ENCODE data around the gene ODAD2.

The ODAD2 gene

DNA sequence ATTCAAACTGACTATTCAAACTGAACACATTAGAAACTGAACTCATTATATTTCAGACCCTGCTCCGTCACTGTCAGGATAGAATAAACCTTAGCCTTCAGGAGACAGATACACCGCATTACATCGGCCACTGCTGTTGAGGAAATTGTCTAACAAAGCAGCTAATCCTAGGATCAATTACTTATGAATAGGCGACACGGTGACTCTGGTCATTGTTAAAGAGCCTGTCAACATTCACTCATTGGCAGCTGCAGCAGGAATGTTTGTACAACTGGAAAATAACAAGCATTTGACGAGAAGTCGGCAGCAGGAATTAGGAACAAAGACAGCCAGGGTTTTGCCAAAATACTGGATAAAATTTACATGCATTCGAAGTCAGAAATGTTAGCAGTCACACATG, 141.3 kb downstream of the ODAD2 start:
- in situ Hi-C loops (cut with MboI; ENCODE audit: low sequenced_read_pairs), result no loop called here

DNA sequence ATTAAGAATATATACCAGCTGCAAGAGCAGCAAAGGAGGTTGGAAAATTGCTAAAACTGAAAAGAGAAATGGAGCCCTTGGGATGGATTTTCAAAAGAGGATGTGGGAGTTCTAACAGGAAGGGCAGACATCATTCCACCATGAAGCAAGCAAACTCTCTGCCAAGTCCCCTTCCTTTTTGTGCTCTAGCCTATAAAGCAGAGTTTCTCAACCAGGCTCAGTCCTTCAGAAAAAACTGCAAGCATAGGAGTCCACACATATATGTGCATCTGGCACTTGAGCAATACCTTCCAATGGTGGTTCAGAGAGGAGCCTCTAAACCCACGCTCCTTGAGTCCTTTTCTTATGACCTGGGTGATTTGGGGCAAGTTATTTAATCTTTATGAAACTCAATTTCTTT, 154.7 kb downstream of the ODAD2 start:
- in situ Hi-C loops (cut with MboI; ENCODE audit: low sequenced_read_pairs), result no loop called here

DNA sequence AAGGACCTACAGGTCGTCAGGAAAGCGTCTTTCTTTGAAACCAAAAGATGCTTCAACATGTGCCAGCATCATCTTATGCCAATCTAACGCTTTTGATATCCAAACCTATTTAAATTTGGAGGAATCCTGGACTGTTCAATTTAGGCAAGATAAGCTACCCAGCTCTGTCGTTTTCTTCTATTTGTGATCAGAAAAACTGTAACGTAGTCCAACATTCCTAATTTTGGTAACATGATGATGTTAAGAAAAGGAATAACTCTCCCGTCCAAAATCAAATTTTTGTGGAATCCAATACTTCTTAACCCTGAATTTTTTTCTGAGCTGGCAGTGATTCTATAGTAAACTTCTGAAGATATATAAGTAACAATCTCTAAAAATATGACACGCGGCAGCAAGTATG, 160.0 kb downstream of the ODAD2 start:
- in situ Hi-C loops (cut with MboI; ENCODE audit: low sequenced_read_pairs), result no loop called here

DNA sequence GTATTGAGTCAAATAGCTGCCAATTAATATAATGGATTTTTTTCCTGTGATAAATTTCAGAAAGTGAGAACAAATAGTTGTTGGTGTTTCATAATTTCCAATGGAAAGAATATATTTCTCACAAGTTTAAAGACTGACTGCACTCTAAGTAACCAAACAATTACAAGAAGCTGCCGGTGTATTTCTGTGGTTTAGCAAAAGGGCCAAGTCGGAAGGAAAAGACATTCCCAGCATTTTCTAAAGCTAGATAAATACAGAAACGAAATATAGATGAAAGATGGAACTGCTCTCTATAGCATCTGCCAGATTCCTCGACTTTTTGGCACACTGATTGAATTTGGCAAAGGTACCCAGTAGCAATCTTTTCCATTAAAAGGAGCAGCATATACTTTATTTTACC, 160.5 kb downstream of the ODAD2 start:
- in situ Hi-C loops (cut with MboI; ENCODE audit: low sequenced_read_pairs), result no loop called here

GRCh38 chr10:27834476-27834875, 164.4 kb downstream of the ODAD2 start:
- in situ Hi-C loops (cut with MboI; ENCODE audit: low sequenced_read_pairs), result no loop called here

GRCh38 chr10:27833792-27834191, 165.1 kb downstream of the ODAD2 start:
- in situ Hi-C loops (cut with MboI; ENCODE audit: low sequenced_read_pairs), result no loop called here

DNA sequence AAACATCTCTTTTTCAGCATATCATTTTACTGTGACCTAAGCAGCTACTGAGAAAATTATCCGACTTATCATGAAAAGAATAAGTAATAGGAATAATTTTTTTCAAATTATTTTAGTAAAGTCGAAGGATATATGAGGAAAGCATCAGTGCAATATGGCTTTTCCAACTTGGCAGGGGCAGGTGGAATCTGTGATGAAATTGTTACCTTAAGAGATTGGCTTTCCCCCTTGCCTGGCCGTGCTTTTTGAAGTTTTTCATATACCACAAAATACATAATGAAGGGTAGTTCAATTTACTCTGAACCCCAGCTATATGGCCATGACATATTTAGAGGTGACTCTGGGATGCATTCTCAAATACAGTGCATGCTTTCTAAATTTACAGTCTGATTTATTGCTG, 166.1 kb downstream of the ODAD2 start:
- in situ Hi-C loops (cut with MboI; ENCODE audit: low sequenced_read_pairs), result no loop called here

DNA sequence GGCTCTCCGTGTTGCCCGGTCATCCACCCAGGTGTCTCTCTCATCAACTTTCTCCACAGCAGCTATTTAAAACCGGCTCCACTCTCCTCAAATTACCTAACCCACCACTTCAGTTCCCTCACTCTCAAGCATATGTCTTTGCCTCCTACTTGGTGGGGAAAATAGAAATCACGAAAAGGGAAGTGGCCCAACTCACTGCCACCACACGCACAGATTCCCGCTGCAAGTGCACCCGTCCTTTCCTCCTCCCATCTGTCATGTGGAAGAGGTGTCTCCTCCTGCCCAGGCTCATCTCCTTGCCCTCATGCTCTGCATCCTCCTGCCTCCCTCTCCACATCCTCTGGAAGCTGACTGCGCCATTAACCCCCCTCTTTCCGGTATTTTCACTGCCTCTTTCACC, 172.5 kb downstream of the ODAD2 start:
- in situ Hi-C loops (cut with MboI; ENCODE audit: low sequenced_read_pairs), result no loop called here

DNA sequence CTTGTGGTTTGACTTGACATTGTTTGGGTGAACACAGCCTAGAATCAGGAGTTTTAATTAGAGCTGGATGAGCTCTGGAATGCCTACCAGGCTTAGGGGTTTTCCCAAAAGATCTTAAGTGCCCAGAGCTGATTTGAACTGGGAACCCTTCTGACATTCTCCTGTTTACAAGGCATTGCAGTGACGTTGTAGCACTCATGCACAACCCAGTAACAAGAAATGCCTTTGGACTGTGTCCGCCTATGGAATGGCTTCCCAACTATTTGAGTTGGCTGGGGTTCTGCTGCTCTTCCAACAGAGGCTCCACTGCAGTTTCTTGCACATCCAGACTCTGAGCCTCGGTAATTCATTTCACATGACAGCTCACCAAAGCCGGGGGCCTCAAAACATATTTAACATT, 176.6 kb downstream of the ODAD2 start:
- in situ Hi-C loops (cut with MboI; ENCODE audit: low sequenced_read_pairs), result no loop called here

GRCh38 chr10:27820637-27821036, 178.2 kb downstream of the ODAD2 start:
- in situ Hi-C loops (cut with MboI; ENCODE audit: low sequenced_read_pairs), result no loop called here

DNA sequence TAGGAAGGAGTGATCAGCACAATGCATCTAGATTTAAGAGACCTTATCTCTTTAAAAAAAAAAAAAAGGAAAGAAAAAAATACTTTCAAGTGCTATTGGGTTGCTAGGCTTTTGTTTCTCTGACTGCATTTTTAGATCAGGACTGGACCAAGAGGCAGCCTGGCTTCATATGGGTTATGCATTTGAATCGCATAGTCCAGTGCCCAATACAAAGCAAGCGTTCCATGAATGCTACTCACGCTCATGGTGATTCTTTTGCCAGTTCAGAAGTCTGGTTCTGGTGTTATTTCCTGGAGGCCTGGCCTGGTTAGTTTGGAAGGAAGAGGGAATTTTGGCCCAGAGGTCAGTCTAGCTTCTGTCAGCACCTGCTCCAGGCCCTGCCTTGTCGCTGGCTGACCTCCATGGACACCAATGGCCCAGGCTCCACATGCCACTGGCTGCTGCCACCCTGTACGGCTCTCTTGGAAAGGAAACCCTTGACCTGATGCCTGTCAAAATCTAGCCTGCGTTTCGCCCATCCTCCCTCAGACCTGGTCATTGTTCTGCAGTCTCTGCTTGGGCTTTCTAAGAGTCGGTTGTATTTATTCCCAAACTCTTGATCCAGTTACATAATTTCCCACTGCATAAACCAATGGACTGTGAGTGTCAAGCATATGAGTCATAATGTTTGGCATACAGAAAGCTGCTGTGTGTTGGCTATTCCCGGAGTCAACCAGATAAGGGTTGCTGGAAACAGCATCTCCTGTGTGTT, 178.9 kb downstream of the ODAD2 start:
- in situ Hi-C loops (cut with MboI; ENCODE audit: low sequenced_read_pairs), result no loop called here

DNA sequence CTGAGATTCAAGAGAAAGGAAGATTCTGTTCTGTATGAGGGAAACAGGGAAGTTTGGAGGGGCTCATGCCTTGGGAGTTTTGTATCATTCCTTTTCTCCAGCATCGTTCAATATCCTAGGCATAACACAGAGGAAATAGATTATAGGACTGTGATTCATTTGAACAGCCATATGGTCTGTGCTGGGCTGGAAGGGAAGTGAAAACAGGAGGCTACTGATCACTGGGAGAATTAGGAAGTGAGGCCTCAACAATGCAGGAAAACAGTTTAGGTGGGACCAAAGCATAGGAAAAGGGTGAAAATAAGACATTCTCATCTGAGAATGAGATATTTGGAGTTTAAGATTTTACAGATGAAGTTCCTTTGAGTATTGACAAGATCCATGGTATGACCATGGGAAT, 182.6 kb downstream of the ODAD2 start:
- in situ Hi-C loops (cut with MboI; ENCODE audit: low sequenced_read_pairs), result no loop called here

- in situ Hi-C loops (cut with MboI; ENCODE audit: low sequenced_read_pairs), result no loop called here
Observed at GRCh38 chr10:27815846-27816245, 183.0 kb downstream of the ODAD2 start.

DNA sequence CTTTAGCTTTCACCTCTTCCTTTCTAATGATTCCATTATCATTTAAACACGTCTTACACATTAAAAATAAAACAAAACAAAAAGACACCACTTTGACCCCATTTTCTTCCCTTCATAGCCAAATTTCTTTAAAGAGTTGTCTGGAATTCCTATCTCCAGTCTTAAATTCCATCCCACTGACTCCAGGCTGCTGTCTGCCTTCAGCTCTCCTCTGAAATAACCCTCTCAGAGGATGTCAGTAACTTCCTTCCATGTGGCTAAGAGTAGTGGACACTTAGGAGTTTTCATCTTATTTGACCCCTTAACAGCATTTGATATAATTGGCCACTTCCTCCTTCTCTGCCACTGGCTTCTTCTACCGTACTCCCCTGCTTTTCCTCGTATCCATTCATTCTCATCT, 183.6 kb downstream of the ODAD2 start:
- in situ Hi-C loops (cut with MboI; ENCODE audit: low sequenced_read_pairs), result no loop called here

GRCh38 chr10:27805180-27805579, 193.7 kb downstream of the ODAD2 start:
- in situ Hi-C loops (cut with MboI; ENCODE audit: low sequenced_read_pairs), result no loop called here

GRCh38 chr10:27804136-27804535, 194.7 kb downstream of the ODAD2 start:
- in situ Hi-C loops (cut with MboI; ENCODE audit: low sequenced_read_pairs), result no loop called here

- in situ Hi-C loops (cut with MboI; ENCODE audit: low sequenced_read_pairs), result no loop called here
Observed at GRCh38 chr10:27801171-27801785, 197.6 kb downstream of the ODAD2 start.

GRCh38 chr10:27799046-27799445, 199.8 kb downstream of the ODAD2 start:
- in situ Hi-C loops (cut with MboI; ENCODE audit: low sequenced_read_pairs), result no loop called here

DNA sequence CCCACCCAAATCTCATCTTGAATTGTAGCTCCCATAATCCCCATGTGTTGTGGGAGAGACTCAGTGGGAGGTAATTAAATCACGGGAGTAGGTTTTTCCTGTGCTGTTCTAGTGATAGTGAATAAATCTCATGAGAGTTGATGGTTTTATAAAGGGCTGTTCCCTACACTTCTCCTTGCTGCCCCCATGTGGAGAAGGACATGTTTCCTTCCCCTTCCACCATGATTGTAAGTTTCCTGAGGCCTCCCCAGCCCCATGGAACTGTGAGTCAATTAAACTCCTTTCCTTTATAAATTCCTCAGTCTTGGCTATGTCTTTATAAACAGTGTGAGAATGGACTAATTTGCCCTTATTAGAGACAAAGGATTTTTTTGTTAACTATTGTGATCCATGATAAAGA, 204.7 kb downstream of the ODAD2 start:
- in situ Hi-C loops (cut with MboI; ENCODE audit: low sequenced_read_pairs), result no loop called here

GRCh38 chr10:27792216-27792615, 206.7 kb downstream of the ODAD2 start:
- in situ Hi-C loops (cut with MboI; ENCODE audit: low sequenced_read_pairs), result no loop called here

DNA sequence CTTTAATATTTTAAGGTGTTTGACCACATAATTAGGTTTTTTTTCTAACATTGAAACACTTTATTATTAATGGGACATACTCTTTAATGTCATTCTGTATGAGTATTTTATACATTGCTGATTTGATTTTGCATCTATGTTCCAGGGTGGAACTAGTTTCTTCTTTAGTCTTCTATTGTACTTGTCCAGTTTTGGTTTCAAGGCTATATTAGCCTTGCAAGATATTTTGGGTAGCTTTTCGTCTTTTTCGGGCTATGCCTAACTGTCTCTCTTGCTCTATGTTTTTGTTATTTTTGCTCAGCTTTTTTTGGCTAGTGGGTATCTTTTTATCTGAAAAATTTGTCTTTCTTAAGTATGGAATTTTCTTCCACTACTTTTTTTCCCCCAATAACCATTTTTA, 214.6 kb downstream of the ODAD2 start:
- in situ Hi-C loops (cut with MboI; ENCODE audit: low sequenced_read_pairs), result no loop called here

DNA sequence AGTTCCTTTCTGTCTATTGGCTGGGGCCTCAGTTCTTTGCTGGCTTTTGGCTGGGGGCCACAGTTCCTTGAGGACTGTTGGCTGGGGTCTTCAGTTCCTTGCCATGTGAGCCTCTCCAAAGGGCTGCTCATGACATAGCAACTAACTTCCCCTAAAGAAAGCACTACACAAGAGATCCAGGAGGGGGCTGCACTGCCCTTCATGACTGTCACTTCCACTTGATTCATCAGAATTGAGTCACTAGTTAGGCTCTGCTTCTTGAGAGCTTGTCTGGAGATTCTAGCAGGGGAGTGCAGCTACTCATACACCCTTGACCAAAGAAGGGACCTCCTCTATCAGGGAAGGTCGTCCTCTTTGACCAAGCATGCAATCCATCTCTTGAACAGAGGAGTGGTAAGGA, 215.2 kb downstream of the ODAD2 start:
- in situ Hi-C loops (cut with MboI; ENCODE audit: low sequenced_read_pairs), result no loop called here

- in situ Hi-C loops (cut with MboI; ENCODE audit: low sequenced_read_pairs), result no loop called here
Observed at GRCh38 chr10:27779462-27780015, 219.3 kb downstream of the ODAD2 start.

Measured in HL-60/S4 (cell line).